HG02623 (cell line): Measurements from ENCODE around the gene SDF2L1.

ENCODE experiments used
- ATAC-seq: cut with Tn5 transposase; IDR thresholded peaks from one replicate; pipeline ENCODE4 v1.9.1; 2021; ENCODE audit warnings: moderate library complexity; ENCODE audit not compliant: unreplicated experiment

SDF2L1 gene

DNA sequence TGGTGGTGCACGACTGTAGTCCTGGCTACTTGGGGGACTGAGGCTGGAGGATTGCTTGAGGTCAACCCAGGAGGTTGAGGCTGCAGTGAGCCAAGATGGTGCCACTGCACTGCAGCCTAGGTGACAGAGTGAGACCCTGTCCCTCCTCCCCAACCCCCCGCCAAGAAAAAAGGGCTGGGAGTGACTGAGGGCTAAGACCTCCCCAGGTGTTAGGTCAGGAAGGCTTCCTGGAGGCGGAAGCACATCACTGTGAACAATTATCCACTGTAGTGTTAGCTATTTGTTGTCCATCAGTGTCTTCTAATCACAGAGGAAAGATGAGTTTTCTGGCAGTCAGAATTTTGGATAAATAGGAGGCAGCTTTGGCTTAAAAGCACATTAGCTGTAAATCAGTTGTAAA, 21.1 kb upstream of the SDF2L1 start:
- no peak for ATAC-seq

GRCh38 chr22:21622011-21622918, 19.8 kb upstream of the SDF2L1 start:
- ATAC-seq, result no peak

- no peak for ATAC-seq
Measured at GRCh38 chr22:21622919-21623647, 19.0 kb upstream of the SDF2L1 start.

GRCh38 chr22:21623648-21623970, 18.5 kb upstream of the SDF2L1 start:
- ATAC-seq, result no peak

DNA sequence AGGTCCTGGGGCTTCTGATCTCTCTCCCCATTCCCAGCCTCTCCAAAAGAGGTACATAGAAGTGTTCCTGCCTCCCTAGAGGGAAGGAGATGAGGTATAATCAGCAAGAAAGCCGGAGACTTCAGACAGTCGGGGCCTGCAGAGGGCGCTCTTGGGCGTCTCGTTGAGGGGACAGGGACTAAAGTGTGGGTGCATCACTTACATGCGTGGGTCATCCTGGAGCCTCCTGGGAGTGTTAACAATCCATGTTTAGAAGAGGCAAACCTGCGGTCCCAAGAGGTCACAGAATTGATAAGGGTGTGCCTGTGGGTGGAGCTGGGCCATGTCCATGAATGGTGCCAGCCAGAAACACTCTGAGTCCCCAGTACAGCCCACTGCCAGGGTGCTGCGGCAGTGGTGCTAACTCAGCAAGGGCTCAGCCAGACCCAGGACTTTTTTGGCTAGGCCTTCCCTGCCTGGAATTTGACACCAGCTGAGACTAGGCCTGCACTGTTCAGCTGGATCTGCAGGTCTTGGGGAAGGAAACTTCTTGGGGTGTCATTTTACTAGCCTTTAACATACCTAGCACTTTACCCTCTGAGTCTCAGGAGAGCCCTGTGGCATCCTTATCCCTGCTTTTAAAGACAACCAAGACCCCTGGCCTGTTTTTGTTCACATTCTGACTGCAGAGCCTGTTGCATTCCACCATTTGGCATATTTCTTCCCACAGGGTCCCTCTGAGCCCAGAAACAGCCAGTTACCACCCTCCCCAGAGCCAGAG, 17.8 kb upstream of the SDF2L1 start:
- ATAC-seq, result no peak

DNA sequence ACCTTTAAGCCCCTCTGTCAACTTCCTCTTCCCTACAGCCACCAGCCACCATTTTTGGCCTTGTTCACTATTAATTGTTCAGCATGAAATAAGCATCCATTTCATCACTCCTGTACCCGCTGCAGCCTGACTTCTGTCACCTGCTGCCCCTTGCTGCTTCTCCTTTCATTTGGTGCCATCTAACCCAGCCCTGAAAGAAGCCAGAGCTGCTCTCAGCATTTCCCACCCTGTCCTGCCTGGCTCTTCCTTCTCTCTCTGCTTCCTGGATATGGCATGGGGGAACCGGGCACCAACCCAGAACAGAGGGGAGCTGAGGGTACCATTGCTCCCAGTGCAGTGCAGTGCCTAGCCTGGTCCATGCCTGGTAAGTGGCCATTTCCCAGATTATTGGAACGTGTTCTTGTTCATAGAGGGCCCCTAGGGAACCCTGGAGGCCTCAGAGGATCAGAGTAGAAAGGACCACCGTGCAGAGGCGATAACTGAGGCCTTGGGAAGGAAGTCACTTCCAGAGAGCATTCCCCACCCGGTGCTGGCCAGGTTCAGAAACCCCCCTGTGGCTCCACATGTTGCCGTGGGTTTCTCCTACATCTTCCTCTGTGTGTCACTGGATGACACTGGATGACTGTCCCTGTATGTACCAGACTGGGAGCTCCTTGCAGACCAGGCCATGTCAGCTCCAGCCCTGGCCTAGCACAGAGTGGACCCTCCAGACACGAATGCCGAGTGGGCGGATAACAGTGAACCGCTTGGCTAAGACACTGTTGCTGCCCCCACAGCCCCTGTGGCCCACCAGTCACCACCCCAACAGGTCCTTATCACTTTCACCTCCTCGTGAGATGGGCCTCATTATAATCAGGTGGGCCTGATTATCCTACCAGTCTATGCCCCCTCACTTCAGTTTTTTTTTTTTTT, 17.0 kb upstream of the SDF2L1 start:
- no peak for ATAC-seq

DNA sequence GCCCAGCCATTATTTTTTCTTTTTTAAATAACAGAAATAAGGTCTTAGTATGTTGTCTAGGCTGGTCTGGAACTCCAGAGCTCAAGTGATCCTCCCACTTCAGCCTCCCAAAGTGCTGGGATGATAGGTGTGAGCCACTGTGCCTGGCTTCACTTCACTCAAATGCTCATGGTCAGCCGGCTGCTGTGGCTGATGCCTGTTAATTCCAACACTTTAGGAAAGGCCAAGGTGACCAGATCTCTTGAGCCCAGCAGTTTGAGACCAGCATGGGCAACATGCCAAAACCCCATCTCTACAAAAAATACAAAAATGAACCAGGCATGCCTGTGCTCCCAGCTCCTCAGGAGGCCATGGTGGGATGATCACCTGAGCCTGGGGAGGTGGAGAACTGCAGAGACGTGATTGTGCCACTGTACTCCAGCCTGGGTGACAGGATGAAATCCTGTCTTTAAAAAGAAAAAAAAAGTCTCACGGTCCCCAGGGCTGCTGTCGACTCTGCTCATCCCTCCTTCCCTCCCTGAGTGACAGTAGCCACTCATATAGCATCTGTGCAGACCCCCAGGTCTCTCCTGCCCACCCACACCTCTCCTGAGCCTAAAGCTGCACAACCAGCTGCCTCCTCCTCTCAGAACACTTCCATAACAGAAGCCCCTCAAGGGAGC, 15.9 kb upstream of the SDF2L1 start:
- ATAC-seq, result no peak

- ATAC-seq, result no peak
Measured at GRCh38 chr22:21626735-21627469, 15.2 kb upstream of the SDF2L1 start.

DNA sequence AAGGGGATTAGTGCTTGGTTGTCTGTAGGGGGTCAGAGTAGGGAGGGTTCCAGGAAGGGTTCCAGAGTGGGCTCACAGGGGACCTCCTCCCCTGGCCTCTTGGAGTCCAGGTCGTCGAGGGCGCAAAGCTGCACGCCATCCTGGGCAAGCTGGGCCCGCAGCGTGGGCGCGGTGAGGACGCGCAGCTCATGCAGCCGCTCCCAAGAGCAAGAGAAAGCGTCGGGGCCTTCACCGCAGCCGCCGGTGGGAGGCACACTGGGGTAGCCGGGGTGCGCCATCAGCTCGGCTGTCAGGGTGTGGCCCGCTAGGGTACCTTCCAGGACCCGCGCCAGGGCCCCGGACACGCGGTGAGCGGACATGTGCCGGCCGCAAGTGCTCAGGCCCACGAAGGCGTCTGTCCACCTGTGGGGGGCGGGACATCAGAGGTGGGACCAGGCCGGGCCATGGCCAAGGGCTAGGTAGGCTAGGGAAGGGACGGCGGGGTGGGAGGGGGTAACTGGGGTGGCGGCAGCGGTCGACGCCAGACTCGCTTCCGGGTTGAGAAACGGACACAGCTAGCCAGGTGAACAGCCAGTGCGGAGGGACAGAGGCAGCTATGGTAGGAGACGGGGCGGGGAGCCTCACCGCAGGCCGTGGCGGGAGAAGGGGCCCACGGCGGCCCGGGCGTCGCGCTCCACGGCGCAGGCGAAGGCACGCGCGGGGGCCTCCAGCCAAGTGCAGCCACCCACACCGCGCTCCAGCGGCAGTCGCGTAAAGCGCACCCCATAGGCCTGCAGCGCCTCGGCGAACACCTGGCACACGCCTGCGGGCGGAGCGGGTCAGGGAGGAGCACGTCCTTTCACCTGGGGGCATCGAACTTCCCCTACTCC, 13.5 kb upstream of the SDF2L1 start:
- no peak for ATAC-seq

GRCh38 chr22:21629255-21630149, 12.6 kb upstream of the SDF2L1 start, which contains the start of gene YDJC:
Gene YDJC (minus strand): TSS chr22:21630022. CDS start chr22:21630014, 8 bp downstream.
- ATAC-seq, result peak; percentile 75

GRCh38 chr22:21631025-21631424, 11.1 kb upstream of the SDF2L1 start:
- no peak for ATAC-seq

DNA sequence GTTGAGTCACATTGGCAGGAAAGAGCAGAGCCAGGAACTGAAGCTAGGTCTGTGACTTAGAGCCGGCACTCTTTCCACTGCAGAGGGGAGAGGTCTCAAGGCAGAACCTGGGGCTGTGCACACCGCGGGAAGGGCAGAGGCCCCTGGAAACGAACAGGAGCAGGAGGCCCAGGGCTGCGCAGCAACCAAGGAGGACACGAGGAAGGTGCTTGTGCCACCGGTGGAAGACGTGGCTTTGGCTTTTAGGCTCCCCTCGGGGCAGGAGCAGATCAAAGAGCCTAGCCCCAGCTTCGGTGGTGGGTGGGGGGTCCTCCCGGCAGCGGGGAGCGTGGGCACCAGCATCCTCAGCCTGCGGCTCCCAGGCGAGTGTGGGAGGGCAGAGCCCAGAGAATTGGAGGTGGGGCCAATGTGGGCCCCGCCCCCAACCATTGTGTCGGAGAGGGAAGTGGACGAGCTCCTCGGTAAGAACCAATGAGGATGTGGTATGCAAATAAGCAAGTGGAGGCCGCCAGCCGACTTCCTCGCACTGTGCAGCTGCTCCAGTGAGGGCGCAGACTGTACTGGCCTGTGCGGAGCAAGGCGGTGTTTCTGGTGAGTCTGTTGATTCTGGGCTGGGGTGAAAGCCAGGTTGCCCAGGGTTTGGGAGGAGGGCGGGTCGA, 9.7 kb upstream of the SDF2L1 start, which contains the start of gene CCDC116:
CCDC116 (plus strand) TSS at position 524 of the 659 bp plus-strand sequence. CDS start 422 bp downstream, outside the sequence.
- no peak for ATAC-seq

DNA sequence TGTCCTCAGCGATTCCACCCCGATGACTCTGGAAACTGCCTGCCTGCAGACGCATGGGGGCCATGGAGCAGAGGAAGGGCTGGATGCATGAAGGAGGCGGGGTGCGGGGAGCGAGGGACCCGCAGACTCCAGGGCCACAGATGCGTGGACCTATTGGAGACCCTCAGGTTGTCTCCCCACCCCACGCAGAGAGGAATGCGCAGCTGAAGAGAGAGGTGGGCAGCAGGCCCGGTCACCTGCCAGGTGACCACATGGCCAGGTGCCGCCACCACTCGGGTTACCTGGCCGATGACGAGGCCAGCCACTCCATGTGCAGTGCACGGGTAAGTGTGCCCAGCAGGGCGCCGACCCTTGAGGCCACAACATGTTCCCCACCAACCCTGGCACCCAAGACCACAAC, 9.2 kb upstream of the SDF2L1 start:
- ATAC-seq, result no peak

GRCh38 chr22:21633481-21633880, 8.6 kb upstream of the SDF2L1 start:
- no peak for ATAC-seq

DNA sequence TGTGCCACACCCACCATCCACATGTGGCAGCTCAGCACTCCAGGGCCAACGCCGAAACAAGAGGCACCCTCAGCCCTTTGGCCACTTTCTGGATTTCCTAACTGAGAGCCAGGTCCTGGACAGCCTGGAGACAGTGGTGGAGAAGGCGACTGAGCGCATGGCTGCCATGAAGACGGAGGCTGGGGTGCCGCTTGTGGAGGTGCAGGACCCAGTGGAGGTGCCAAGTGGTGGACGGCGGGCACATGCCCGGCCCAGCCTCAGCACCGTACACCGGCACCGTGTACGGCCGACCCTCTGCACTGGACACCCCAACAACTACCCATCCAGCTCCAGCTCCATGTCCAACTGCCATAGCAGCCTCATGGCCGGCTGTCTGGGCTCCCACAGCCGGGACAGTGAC, 8.0 kb upstream of the SDF2L1 start:
- no peak for ATAC-seq

DNA sequence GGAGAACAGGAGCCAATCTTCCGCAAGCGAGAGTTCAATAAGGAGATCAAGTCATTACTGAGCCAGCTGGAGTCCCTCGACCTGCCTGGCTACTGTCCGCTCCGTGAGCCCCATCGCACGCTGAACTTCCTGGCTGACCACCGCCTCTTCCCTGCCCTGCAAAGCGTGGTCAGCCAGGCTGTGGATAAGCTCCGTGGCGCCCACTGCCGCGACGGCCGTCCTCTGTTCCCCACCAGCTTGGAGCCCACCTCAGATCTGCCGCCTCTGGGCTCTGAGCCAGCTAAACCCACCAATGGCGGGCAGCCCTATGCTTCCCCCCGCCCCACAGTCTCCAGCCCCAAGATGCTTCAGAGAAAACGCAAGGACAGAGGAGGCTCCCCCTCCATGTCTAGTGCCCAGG, 7.3 kb upstream of the SDF2L1 start:
- ATAC-seq, result no peak
